H54 (cell line): Measurements from ENCODE around the gene OCEL1.

Experiments used
- DNase-seq: peaks from one replicate; pipeline ENCODE4 v3.0.0; 2011; ENCODE audit warnings: low spot score, mixed read lengths; ENCODE audit not compliant: insufficient read length
- FAIRE-seq: peaks from 3 replicates; lab custom pipeline; 2011; peaks lifted over from hg19 to GRCh38; lab: Jason Lieb, UNC
- POLR2A ChIP-seq: IDR thresholded peaks from 2 replicates; pipeline ENCODE4 v1.6.1; 2011; ENCODE audit warnings: low read depth, mild to moderate bottlenecking, low read length

OCEL1 gene

DNA sequence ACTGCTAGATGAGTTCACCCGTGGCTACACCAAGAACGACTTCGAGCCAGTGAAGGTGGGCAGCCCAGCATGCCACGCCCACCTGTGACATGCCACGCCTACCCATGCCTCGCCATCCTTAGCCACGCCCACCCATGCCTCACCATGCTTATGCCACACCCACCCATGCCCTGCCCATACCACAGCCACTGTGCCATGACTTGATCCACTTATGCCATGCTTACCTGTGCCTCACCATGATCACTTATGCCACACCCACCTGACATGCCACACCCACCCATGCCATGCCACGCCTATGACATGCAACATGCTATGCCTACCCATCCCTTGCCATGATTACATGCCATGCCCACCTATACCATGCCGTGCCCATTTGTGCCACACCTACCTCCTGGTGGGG is 23.8 kb upstream of the OCEL1 start:
- no peak for TF ChIP-seq POLR2A
- no peak for FAIRE-seq
- DNase-seq: no peak

DNA sequence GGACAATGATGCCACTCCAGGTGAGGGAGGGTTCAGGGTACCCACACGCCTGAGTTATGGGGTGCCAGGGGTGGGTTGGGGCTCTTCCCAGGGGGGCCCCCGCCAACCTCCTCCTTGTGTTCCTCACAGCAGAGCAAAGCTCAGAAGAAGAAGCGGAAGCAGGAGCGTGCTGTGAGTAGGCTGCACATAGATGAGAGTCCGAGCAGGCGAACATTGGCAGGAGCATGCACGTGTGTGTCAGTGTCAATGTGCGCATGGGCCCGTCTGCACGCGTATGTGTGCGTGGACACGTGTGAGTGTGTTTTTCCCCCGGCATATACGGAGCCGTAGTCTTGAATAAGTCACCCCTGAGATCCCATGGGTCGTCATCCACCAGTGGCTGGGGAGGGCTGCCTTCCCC is 23.3 kb upstream of the OCEL1 start:
- TF ChIP-seq POLR2A: no peak
- FAIRE-seq: no peak
- DNase-seq: no peak

DNA sequence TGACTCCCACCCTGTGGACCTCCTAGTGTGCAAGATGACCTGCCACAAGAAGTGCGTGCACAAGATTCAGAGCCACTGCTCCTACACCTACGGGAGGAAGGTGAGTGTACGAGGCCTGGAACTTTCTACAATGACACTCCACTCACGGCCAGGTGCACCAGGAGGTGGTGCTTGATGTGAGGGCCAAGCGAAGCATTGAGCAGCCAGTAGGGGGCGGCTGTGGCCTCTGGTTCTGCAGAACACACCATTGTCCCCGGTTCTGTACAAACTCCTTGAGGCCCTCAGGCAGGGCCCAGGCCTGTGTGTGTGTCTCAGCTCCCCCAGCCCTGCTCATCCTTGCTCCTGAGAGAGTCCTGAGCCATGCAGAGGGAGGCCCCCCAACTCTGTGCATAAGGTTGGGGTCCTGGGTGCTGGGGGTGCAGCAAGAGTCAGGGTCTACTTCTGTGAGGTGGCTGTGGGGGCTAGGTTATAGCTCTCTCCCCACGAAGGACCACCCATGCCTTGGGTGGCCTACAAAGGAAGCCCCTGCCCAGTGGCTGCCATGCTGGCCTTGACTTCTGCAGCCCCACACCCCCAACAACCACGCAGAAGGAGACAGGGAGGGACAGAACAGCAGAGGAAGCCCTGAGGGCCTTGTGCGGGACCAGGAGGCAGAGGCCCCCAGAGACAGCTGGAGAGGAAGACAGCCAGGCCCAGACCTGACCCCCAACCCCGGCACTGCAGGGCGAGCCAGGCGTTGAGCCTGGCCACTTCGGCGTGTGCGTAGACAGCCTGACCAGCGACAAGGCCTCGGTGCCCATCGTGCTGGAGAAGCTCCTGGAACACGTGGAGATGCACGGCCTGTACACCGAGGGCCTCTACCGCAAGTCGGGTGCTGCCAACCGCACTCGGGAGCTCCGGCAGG is 20.5 kb upstream of the OCEL1 start:
- FAIRE-seq: no peak
- TF ChIP-seq POLR2A: no peak
- DNase-seq: no peak

DNA sequence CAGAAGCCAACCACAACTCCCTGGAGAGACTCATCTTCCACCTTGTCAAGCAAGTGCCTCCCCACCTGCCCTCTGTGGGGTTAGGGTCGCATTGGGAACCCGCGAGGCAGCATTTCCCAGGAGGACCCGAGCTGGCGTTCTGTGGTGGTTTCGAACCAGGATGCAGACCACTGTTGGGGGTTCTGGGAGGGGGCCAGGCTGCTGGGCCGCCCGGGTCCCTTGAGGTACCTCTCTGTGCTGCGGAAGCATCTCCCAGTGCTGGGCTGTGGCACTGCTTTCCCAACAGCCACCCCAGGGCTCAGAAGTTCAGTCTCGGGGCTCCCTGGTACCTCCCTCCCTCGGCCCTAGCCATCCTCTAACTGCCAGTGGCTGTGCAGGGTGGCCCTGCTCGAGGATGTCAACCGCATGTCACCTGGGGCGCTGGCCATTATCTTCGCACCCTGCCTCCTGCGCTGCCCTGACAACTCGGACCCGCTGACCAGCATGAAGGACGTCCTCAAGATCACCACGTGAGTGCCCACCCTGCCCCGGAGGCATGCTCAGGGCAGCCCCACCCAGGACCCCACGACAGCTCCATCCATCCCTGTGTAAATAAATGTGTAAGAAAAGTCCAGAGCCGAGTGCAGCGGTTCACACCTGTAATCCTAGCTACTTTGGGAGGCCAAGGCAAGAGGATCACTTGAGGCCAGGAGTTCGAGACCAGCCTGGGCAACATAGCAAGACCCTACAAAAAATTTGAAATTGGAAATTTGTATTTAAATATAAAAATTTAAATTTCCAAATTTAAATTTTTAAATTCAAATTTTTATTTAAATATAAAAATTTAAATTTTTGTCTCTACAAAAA is 19.1 kb upstream of the OCEL1 start:
- FAIRE-seq (no peak), DNase-seq (no peak)
- TF ChIP-seq POLR2A: no peak

DNA sequence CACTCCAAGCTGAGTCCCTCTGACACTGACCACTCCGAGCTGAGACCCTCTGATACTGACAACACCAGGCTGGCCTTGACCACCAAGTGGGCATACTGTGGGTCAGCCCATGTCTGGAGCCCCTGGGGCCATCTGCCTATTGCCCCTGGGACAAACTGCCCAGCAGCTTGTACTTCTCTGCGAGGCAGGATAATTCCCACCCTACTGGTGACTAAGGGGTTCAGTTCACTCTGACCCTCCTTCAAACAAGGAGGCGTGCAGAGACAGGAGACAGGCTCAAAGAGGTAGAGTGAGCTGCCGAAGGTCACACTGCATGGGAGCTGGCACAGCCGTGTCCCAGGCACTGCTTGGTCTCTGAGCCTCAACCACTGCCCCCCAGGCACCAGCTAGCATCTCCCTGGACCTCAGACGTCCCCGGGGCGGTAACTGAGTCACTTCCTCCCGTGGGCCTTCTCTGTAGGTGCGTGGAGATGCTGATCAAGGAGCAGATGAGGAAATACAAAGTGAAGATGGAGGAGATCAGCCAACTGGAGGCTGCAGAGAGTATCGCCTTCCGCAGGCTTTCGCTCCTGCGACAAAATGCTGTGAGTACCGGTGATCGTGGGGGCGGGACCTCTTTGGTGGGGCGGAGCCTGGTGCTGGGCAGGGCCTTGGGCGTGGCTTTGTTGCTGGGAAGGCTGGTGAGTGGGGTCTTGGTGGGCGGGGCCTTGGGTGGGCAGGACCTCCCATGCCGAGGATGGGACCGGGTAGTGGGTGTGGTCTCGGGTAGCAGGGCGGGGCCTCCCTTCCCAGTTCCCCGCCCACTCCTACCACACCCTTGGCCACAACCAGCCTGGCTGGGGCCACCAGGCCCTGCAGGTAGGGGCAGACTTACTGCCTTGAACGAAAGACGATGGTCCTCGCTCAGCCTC is 16.6 kb upstream of the OCEL1 start:
- FAIRE-seq (no peak), DNase-seq (peak; percentile 67)
- no peak for TF ChIP-seq POLR2A

DNA sequence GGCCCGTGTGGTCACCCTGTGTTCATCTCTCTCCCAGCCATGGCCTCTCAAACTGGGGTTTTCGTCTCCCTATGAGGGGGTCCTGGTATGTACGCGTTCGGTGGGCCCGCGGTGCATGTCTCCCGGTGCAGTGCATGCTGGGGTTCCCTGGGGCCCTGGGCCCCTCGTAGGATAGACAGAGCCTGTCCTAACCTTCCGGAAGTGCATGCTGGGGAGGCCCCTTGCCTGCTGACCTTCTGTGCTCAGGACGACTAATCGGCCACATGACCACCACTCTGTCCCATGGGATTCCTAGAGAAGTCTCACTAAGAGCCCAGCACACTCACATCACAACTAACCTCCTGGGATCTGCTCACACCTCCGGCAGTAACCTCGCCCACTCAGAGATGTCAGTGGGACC is 15.7 kb upstream of the OCEL1 start:
- no peak for FAIRE-seq
- DNase-seq: no peak
- TF ChIP-seq POLR2A: no peak

DNA sequence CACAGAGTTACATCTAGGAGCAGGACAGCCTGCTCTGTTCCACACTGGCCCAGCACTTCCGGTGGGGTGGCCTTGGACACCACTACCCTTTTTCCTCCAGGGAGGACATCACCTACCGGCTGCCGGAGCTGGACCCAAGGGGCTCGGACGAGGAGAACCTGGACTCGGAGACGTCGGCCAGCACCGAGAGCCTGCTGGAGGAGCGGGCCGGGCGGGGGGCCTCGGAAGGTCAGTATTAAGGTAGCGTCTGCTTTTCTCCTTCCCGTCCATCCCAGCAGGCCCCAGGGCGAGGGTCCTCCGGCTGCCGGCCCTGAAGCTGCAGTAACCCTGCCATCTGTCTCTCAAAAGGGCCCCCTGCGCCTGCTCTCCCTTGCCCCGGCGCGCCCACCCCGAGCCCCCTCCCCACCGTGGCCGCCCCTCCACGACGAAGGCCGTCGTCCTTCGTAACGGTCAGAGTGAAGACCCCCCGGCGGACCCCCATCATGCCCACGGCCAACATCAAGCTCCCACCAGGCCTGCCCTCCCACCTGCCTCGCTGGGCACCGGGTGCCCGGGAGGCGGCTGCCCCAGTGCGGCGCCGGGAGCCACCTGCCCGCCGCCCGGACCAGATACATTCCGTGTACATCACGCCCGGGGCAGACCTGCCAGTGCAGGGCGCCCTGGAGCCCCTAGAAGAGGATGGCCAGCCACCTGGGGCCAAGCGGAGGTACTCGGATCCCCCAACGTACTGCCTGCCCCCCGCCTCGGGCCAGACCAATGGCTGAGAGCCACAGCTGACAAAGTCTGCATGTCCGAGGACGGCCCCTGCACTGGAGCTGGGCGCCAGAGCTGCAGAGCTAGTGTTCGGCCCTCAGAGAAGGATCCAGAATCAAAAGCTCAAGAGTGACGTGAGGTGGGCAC is 14.2 kb upstream of the OCEL1 start:
- FAIRE-seq: no peak
- TF ChIP-seq POLR2A: no peak
- DNase-seq: no peak

DNA sequence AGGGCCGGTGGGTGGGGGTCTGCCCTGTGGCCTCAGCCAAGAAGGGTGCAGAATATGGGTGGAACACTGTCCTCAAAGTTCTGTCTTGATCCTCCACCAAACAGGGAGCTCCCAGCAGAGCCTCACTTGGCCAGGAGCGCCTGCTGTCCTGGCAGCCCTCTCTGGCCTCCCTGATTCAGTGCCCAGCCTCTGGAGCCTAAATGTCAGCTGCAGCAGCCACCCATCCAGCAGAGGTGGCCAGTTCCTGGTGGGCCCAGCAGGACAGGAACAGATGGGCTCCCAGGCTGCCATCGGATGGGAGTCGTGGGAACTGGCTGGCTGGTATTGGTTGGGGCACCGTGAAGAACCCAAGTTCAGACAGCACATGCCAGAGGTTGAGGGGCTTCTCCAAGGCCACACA is 12.7 kb upstream of the OCEL1 start:
- TF ChIP-seq POLR2A: no peak
- FAIRE-seq: no peak
- DNase-seq: no peak

DNA sequence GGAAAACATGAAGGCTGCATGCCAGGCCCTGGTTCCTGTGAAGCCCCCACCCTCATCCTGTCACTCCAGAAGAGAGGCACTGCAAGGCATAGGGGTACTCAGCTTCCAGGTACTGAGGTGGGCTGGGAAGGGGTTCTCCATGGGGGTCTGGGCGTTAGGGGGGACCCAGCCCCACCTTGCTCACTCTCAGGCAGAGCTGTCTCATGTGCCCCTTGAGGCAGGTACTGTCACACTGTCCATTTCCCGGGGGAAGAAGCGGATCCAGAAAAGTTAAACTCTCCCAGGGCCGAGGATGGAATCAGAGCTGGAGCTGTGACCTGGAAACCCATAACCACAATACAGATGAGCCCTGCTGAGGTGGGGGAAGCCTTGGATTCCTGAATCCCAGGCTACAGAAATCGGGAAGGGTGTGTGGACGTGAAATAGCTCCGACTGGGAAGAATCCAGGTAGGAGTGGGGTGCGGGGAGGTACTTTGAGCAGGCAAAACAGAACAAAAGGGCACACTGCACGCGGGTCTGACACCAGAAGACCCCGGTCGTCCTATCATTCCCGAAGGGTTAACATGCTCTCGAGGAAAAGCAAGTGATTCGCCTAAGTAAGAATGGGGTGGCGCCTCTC is 11.4 kb upstream of the OCEL1 start:
- FAIRE-seq (no peak), DNase-seq (no peak)
- TF ChIP-seq POLR2A: no peak

DNA sequence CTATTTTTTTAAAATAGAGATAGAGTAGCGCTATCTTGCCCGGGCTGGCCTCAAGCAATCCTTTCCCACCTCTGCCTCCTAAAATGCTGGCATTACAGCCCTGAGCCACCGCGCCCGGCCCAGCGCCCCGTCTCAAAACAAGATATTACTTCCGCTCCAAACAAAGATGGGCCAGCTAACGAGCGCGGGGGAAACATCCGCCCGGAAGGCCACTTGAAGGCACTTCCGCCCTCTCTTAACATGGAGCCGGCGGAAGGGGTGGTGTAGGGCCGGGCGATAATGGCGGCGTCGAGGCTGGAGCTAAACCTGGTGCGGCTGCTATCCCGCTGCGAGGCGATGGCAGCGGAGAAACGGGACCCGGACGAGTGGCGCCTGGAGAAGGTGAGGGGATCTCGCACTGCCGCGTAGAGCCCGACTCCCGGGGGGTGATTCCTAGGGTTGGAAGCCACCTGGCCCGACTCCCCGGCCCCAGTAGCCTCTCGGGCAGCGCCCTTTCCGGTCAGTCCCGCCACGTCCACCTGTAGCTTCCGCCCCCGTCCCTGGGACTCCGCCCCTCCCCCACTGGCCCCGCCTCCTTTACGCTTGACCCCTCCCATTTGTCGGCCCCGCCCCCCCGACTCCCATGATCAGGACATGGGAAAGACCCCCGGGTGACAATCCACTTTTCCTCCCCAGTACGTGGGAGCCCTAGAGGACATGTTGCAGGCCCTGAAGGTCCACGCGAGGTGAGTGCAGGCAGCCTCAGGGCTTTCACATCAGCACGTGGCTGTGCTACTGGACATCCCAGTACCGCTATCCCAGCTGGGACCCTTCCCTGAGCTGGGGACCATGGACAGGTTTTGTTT is 10.7 kb upstream of the OCEL1 start, which contains the start of gene USE1:
USE1 (plus strand) TSS at position 231 of the 845 bp plus-strand sequence; CDS start at position 280, 49 bp downstream.
- TF ChIP-seq POLR2A: peak; percentile 41
- peak; percentile 87 for DNase-seq
- no peak for FAIRE-seq

DNA sequence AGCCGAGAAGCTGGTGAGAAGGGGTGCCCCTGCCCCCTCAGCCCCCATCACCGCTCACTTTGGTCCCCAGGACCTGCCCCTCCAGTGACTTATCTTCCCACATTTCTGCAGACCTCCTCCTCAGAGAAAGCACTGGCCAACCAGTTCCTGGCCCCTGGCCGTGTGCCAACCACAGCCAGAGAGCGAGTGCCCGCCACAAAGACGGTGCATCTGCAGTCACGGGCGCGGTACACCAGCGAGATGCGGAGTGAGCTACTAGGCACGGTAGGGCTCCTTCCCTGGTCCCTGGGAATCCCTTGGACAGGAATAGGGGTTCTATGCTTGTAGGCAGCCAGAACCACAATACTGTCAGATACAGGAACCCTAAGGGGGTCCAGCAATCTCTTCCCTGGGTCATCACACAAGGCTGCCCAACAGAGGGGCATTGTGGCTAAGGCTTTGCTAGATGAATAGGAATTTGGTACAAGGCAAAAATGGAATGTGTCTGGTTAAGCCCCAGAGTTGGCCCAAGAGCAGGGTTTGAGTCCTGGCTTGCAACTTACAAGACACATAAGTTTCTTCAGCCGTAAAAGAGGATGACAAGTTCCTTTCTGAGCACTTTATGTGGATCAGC is 9.9 kb upstream of the OCEL1 start:
- DNase-seq (no peak), FAIRE-seq (no peak)
- no peak for TF ChIP-seq POLR2A

DNA sequence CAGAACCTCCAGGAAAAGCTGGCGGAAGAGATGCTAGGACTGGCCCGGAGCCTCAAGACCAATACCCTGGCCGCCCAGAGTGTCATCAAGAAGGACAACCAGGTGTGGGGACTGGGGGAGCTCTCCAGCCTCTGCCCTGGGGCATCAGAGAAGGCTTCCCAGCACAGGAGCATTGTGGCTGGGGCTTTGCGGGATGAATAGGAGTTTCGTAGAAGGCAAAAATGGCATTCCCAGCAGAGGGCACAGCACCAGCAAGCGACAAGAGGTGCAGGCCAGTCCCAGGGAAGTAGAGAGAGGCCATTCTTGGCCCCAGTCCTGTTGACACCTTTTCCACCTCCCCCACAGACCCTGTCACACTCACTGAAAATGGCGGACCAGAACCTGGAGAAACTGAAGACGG is 6.7 kb upstream of the OCEL1 start:
- TF ChIP-seq POLR2A: no peak
- DNase-seq (no peak), FAIRE-seq (no peak)
